Naive thymus-derived CD8-positive, alpha-beta T cell (primary cell): Measurements from ENCODE around the gene NIPAL4. TPM values are rescaled to one million over a fixed set of nuclear protein-coding genes. Genes with fewer than 3 reads are reported as not detected.

Source experiments
- polyA plus RNA-seq, 3 donors: library from polyadenylated mRNA; unstranded; fragments of 300-500 nt; fragmentation: Illumina TruSeq; gene quantifications; one replicate each; pipeline ENCODE4 v1.2.3, GENCODE V29; 2021
- total RNA-seq, 8 experiments: library from RNA in 2 of 8; stranded (reverse) in 2 of 8; gene quantifications; one replicate each; pipeline ENCODE4 v1.2.3 and lab custom pipeline; 2021 to 2026

The NIPAL4 gene
- total and polyA plus RNA-seq, 5 experiments from 2014 or later = 0.11 to 0.26 TPM; not detected in 3

Other genes starting within 250 kb of the NIPAL4 start
- gene CYFIP2, start 194.1 kb upstream of the NIPAL4 start, total RNA-seq = 100 to 1,000 TPM; 395 to 412 TPM
- gene CYFIP2, start 194.1 kb upstream of the NIPAL4 start, polyA plus RNA-seq = 100 to 1,000 TPM; 417 to 668 (median 506) TPM
- 1 to 10 TPM; 3.6 TPM for gene ADAM19, start 115.6 kb downstream of the NIPAL4 start, total RNA-seq
- gene ADAM19, start 115.6 kb downstream of the NIPAL4 start, polyA plus RNA-seq = under 1 TPM in 2 of 3 donors, not detected in 1; 0.08 to 0.14 TPM
- under 1 TPM; 0.14 to 0.44 TPM for gene SOX30, start 192.2 kb downstream of the NIPAL4 start, total RNA-seq
- under 1 TPM; 0.07 to 0.16 (median 0.12) TPM for gene SOX30, start 192.2 kb downstream of the NIPAL4 start, polyA plus RNA-seq
- not detected for gene C5orf52, start 211.3 kb downstream of the NIPAL4 start, total RNA-seq
- not detected for gene C5orf52, start 211.3 kb downstream of the NIPAL4 start, polyA plus RNA-seq